ENCODE data around the gene DCUN1D5. TPM values are rescaled to one million over a fixed set of nuclear protein-coding genes. Genes with fewer than 3 reads are reported as not detected.

DCUN1D5 gene
- total RNA-seq: 10 to 100 TPM; 37.0 to 48.9 (median 42.6) TPM

- 0% methylated on average over 4 of the region's 54 CpGs for WGBS
- TF ChIP-seq POLR2AphosphoS5 (IDR thresholded peaks at IDR 0.05) (peak; percentile 91 to 95), CTCF (IDR thresholded peaks at IDR 0.05) (no peak), POLR2A (IDR thresholded peaks at IDR 0.05; ENCODE audit: low read depth) (no peak)
- H3K27me3 ChIP-seq: peaks cover 0 to 18% (median 0%) of the 10 kb centered on the region in 4 donors
- H3K9me3 ChIP-seq: no peaks in the 10 kb centered on the region
- intact Hi-C loops (cut with DNase I): no loop called here
- H3K4me1 ChIP-seq: peaks cover 19 to 31% (median 23%) of the 10 kb centered on the region in 4 donors
- peaks cover 0 to 9% (median 0%) of the 10 kb centered on the region in 4 donors for H3K36me3 ChIP-seq
- peak; percentile 99 for DNase-seq (ENCODE audit: extremely low spot score)
- H3K27ac ChIP-seq (replicated peaks in 1 of 4): peak within 1 kb of the TSS; percentile 87 to 93 (median 90)
- peak within 1 kb of the TSS; percentile 85 to 97 (median 92) for H3K4me3 ChIP-seq
Observed at GRCh38 chr11:103091801-103092524, at the start of gene DCUN1D5. Gene DCUN1D5 (minus strand): TSS chr11:103092160. CDS start chr11:103091872, 288 bp downstream.

- no peaks in the 10 kb centered on the region for H3K9me3 ChIP-seq
- intact Hi-C loops (cut with DNase I): no loop called here
- DNase-seq (ENCODE audit: extremely low spot score): no peak
- no peaks in the 10 kb centered on the region for H3K4me1 ChIP-seq
- no peaks in the 10 kb centered on the region for H3K27me3 ChIP-seq
- no peak overlapping the region for H3K27ac ChIP-seq (replicated peaks in 1 of 4)
- TF ChIP-seq CTCF (IDR thresholded peaks at IDR 0.05): no peak
- TF ChIP-seq POLR2A (IDR thresholded peaks at IDR 0.05; ENCODE audit: low read depth): no peak
- TF ChIP-seq POLR2AphosphoS5 (IDR thresholded peaks at IDR 0.05): no peak
- H3K4me3 ChIP-seq: no peak overlapping the region
- H3K36me3 ChIP-seq: peaks cover 7 to 64% (median 24%) of the 10 kb centered on the region in 4 donors
Observed at GRCh38 chr11:103125462-103125861, 33.5 kb upstream of the DCUN1D5 start.

- Histone ChIP-seq H3K9me3 (no peaks in the 10 kb centered on the region), H3K27me3 (no peaks in the 10 kb centered on the region), H3K36me3 (peaks cover 0 to 19% (median 0%) of the 10 kb centered on the region in 4 donors), H3K27ac (replicated peaks in 1 of 4) (no peak overlapping the region), H3K4me1 (peaks cover 6 to 16% (median 10%) of the 10 kb centered on the region in 4 donors), H3K4me3 (no peak overlapping the region)
- intact Hi-C loops (cut with DNase I): no loop called here
- DNase-seq (ENCODE audit: extremely low spot score): no peak
- 97% methylated on average over 4 of the region's 4 CpGs for WGBS
- TF ChIP-seq POLR2AphosphoS5 (IDR thresholded peaks at IDR 0.05): no peak
- no peak for TF ChIP-seq EP300 (IDR thresholded peaks at IDR 0.05)
- TF ChIP-seq POLR2A (IDR thresholded peaks at IDR 0.05; ENCODE audit: low read depth): no peak
- no peak for TF ChIP-seq CTCF (IDR thresholded peaks at IDR 0.05)
Observed at GRCh38 chr11:103114836-103115235, 22.9 kb upstream of the DCUN1D5 start.

GRCh38 chr11:103112364-103112763 lies 20.4 kb upstream of the DCUN1D5 start:
- H3K27me3 ChIP-seq: no peaks in the 10 kb centered on the region
- intact Hi-C loops (cut with DNase I): no loop called here

More at GRCh38 chr11:103112364-103112763, 20.4 kb upstream of the DCUN1D5 start:
- Histone ChIP-seq H3K27ac (replicated peaks in 1 of 4) (no peak overlapping the region), H3K4me1 (peaks cover 7 to 27% (median 17%) of the 10 kb centered on the region in 4 donors), H3K36me3 (peaks cover 0 to under 1% (median 0%) of the 10 kb centered on the region in 4 donors), H3K9me3 (no peaks in the 10 kb centered on the region), H3K4me3 (no peak overlapping the region)
- DNase-seq (ENCODE audit: extremely low spot score): no peak
- no peak for TF ChIP-seq EP300 (IDR thresholded peaks at IDR 0.05)
- TF ChIP-seq POLR2A (IDR thresholded peaks at IDR 0.05; ENCODE audit: low read depth): no peak
- no peak for TF ChIP-seq POLR2AphosphoS5 (IDR thresholded peaks at IDR 0.05)
- no peak for TF ChIP-seq CTCF (IDR thresholded peaks at IDR 0.05)
- WGBS: 82% methylated on average over 1 of the region's 1 CpG

All from esophagus muscularis mucosa (tissue), 4 donors.